ENCODE results near the gene GBE1.

The GBE1 gene

DNA sequence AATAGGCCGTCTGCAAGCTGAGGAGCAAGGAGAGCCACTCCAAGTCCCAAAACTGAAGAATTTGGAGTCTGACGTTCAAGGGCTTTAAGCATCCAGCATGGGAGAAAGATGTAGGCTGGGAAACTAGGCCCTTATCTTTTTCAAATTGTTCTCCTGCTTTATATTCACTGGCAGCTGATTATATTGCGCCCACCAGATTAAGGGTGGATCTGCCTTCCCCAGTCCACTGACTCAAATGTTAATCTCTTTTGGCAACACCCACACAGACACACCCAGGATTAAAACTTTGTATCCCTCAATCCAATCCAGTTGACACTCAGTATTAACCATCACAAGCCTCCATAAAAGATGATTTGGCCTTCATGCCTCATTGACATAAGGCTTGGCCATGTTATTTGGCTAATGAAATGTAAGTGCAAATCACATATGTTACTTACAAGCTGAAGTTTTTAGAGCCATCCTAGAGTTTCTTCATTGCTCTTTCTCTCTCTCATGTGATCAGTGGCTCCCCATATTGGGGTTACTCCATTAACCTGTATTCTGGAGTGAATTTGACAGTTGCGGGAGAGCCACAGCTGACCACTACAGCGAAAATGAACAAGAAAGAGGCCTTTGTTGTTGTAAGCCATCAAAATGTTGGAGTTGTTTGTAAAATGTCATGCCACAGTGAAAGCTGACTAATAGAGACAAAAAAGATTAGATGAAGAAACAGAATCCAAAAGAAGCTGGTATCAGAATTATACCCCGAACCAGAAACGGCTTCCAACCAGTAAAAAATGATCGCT, 61.7 kb downstream of the GBE1 start:
- Histone ChIP-seq H3K4me3 (replicated peaks; ENCODE audit: low read depth, low read length) (no peak overlapping the region), H3K27me3 (replicated peaks; ENCODE audit: control insufficient read depth, insufficient read depth, low read length) (no peaks in the 10 kb centered on the region), H3K36me3 (ENCODE audit: control insufficient read depth, insufficient read depth, low read length) (no peaks in the 10 kb centered on the region)
- DNase-seq (ENCODE audit: extremely low read depth, insufficient read length), result no peak
- TF ChIP-seq, protein P1, sequence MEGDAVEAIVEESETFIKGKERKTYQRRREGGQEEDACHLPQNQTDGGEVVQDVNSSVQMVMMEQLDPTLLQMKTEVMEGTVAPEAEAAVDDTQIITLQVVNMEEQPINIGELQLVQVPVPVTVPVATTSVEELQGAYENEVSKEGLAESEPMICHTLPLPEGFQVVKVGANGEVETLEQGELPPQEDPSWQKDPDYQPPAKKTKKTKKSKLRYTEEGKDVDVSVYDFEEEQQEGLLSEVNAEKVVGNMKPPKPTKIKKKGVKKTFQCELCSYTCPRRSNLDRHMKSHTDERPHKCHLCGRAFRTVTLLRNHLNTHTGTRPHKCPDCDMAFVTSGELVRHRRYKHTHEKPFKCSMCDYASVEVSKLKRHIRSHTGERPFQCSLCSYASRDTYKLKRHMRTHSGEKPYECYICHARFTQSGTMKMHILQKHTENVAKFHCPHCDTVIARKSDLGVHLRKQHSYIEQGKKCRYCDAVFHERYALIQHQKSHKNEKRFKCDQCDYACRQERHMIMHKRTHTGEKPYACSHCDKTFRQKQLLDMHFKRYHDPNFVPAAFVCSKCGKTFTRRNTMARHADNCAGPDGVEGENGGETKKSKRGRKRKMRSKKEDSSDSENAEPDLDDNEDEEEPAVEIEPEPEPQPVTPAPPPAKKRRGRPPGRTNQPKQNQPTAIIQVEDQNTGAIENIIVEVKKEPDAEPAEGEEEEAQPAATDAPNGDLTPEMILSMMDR (IDR thresholded peaks at IDR 0.05; ENCODE audit: insufficient read depth, low read length, poor library complexity, severe bottlenecking), result no peak

- no peak for DNase-seq (ENCODE audit: extremely low read depth, insufficient read length)
- no peak overlapping the region for H3K4me3 ChIP-seq (replicated peaks; ENCODE audit: low read depth, low read length)
- H3K36me3 ChIP-seq (ENCODE audit: control insufficient read depth, insufficient read depth, low read length), result no peaks in the 10 kb centered on the region
- no peaks in the 10 kb centered on the region for H3K27me3 ChIP-seq (replicated peaks; ENCODE audit: control insufficient read depth, insufficient read depth, low read length)
- TF ChIP-seq, protein P1 (IDR thresholded peaks at IDR 0.05; ENCODE audit: insufficient read depth, low read length, poor library complexity, severe bottlenecking), result no peak
Measured at GRCh38 chr3:81696090-81696489, 65.4 kb downstream of the GBE1 start.

DNA sequence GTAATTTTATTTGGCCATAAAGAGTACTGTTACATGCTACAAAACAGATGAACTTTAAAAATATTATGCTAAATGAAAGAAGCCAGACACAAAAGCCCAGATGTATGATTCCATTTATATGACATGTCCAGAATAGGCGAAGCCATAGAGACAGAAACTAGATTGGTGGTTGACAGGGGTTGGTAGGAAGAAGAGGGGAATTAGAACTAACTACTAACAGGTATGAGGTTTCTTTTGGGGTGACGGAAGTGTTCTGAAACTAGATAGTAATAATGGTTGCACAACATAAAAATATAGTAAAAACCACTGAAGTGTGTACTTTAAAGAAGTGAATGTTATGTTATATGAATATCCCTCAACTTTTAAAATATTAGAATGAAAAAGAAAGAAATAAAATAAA, 66.1 kb downstream of the GBE1 start:
- no peaks in the 10 kb centered on the region for H3K27me3 ChIP-seq (replicated peaks; ENCODE audit: control insufficient read depth, insufficient read depth, low read length)
- no peak for DNase-seq (ENCODE audit: extremely low read depth, insufficient read length)
- no peaks in the 10 kb centered on the region for H3K36me3 ChIP-seq (ENCODE audit: control insufficient read depth, insufficient read depth, low read length)
- no peak overlapping the region for H3K4me3 ChIP-seq (replicated peaks; ENCODE audit: low read depth, low read length)
- TF ChIP-seq, protein P1 (IDR thresholded peaks at IDR 0.05; ENCODE audit: insufficient read depth, low read length, poor library complexity, severe bottlenecking), result no peak

DNA sequence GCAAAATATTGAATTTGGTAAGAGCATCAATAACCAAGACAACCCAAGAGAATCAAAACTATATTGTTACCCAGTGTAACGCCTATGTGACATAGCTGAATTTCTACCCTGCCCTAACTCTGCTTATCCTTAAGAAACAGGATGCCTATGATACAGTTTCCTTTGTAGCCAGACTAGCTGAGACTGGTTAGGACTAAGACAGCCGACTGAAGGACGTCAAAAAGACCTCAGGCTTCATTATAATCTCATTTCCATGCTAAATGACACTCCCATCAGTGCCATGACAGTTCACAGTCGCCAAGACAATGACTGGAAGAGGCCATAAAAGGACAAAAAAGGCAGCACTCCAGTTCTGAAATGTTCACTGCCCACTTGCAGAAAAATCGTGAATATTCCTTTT, 66.8 kb downstream of the GBE1 start:
- Histone ChIP-seq H3K27me3 (replicated peaks; ENCODE audit: control insufficient read depth, insufficient read depth, low read length) (no peaks in the 10 kb centered on the region), H3K36me3 (ENCODE audit: control insufficient read depth, insufficient read depth, low read length) (no peaks in the 10 kb centered on the region), H3K4me3 (replicated peaks; ENCODE audit: low read depth, low read length) (no peak overlapping the region)
- no peak for DNase-seq (ENCODE audit: extremely low read depth, insufficient read length)
- TF ChIP-seq, protein P1 (IDR thresholded peaks at IDR 0.05; ENCODE audit: insufficient read depth, low read length, poor library complexity, severe bottlenecking), result no peak

DNA sequence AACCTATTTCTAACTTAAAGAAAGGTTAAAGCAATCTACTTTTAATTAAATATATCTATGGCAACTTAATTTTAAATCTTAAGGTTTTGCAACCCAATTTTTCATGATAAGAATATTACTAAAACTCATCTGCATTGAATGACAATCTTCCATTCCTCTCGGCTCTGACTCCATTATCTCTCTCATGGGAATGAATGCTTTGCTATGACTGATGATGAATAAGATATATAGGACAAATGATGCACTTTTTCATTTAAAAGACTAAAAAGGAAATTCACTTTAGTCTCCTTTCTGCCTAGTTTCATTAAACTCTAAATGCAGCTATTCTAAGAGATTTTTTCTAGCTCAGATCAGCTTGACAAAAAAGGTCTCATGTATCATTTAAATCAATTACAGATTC, 68.7 kb downstream of the GBE1 start:
- H3K36me3 ChIP-seq (ENCODE audit: control insufficient read depth, insufficient read depth, low read length), result no peaks in the 10 kb centered on the region
- H3K27me3 ChIP-seq (replicated peaks; ENCODE audit: control insufficient read depth, insufficient read depth, low read length), result no peaks in the 10 kb centered on the region
- TF ChIP-seq, protein P1 (IDR thresholded peaks at IDR 0.05; ENCODE audit: insufficient read depth, low read length, poor library complexity, severe bottlenecking), result no peak
- no peak overlapping the region for H3K4me3 ChIP-seq (replicated peaks; ENCODE audit: low read depth, low read length)
- no peak for DNase-seq (ENCODE audit: extremely low read depth, insufficient read length)

Measured in GM06990 (cell line).